ENCODE measurements around the gene GFPT2.

Gene GFPT2

DNA sequence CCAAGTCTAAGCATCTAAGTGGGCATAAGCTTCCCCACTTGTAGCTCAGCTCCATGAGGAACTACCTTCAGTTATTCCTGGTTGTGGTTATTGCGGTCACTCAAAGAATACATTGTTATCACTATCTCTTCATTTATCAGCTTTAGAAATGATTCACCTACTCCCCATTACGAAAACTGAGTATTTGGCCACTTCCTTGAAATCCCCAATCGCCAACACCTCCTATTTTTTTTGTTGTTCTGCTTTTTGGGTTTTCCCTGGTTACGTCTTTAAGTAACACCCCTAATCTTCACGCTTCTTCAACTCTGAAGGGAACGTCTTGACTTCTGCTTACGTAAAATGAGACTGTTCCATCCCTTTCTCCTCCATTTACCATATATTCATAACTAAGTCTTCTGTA, 81.9 kb downstream of the GFPT2 start:
- no peak for DNase-seq

DNA sequence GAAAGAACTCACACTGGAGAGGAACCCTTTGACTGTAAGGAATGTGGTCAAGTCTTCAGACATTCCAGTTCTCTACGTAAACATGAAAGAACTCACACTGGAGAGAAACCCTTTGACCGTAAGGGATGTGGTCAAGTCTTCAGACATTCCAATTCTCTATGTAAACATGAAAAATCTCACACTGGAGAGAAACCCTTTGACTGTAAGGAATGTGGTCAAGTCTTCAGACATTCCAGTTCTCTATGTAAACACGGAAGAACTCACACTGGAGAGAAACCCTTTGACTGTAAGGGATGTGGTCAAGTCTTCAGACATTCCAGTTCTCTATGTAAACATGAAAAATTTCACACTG, 93.9 kb downstream of the GFPT2 start:
- DNase-seq = no peak

DNA sequence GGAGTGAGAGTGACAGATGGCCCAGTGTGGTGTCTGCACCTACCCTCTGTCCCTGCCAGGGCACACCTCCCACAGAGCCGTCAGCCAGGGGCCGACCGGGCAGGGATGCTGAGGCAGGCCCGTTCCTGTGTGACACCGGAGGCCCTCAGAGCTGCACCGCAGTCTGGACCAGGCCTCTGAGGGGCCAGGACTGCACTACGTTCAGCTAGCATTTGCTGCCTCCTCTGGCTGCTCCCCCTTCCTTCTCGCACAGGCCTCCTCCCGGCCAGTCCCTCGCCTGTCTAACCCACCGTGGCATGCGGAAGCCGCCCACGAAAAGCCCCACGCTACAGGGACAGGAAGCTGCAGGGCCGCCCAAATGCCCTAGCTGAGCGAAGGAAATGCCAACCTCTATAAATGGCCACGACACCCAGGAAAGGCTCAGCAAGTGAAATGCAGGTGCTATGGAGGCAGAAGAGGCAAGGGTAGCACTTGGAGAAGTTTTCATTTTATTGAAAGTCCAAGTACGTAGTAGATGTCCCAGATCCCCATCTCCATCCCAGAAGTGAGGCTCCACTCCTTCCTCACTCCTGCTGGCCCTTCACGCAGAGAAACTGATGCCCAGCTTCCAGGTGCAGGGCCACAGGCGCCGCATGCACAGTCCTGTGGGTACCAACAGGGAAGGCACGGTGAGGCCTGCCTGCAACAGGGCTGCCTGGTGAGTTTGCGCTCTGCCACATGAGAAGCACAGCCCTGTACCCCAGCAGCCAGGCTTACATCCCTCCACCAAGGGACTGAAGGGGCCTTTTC, 99.9 kb downstream of the GFPT2 start:
- DNase-seq = no peak

GRCh38 chr5:180251887-180252286, 101.2 kb downstream of the GFPT2 start:
- no peak for DNase-seq

DNA sequence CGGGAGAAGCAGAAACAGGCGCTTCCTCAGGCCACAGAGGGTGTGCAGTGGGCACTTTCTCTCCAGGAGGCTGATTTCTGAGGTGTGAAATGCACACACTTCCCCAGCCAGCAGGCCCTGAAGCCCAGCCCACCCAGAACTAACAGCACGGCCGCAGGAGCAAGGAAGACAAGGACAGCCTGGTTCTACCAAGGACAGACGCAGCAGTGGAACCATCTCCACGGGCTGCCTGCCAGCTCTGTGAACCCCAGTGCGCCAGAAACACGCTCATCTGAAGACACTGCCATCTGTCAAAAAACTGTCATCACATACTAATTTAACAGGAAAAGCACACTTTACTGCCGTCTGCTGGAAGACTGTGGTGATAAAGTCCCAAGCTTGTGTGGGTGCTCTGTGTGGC, 102.0 kb downstream of the GFPT2 start:
- no peak for DNase-seq

All from NCI-H1436 treated with DMSO at 0.1 percent for 48 hours (cell line).